Measurements from ENCODE around the gene KCP.

KCP gene

GRCh38 chr7:128854396-128854795, 56.1 kb downstream of the KCP start:
- TF ChIP-seq EP300 (IDR thresholded peaks at IDR 0.05; ENCODE audit: borderline replicate concordance) = no peak
- TF ChIP-seq REST (IDR thresholded peaks at IDR 0.05; ENCODE audit: low read depth) = no peak
- no peak for TF ChIP-seq YY1 (IDR thresholded peaks at IDR 0.05; ENCODE audit: low read depth)
- no peak for TF ChIP-seq FOXM1 (IDR thresholded peaks at IDR 0.05; ENCODE audit: borderline replicate concordance, low read depth)
- no peak for TF ChIP-seq RAD21 (IDR thresholded peaks at IDR 0.05; ENCODE audit: low read depth)
- no peak for TF ChIP-seq NFIC (IDR thresholded peaks at IDR 0.05)
- TF ChIP-seq CREB1 (IDR thresholded peaks at IDR 0.05; ENCODE audit: low read depth) = no peak
- TF ChIP-seq MAX (IDR thresholded peaks at IDR 0.05) = no peak
- no peak for TF ChIP-seq USF1 (IDR thresholded peaks at IDR 0.05)
- TF ChIP-seq TEAD4 (IDR thresholded peaks at IDR 0.05) = no peak
- TF ChIP-seq TCF12 (IDR thresholded peaks at IDR 0.05; ENCODE audit: low read depth) = no peak
- TF ChIP-seq CEBPB (IDR thresholded peaks at IDR 0.05) = no peak
- no peak for TF ChIP-seq TAF1 (IDR thresholded peaks at IDR 0.05; ENCODE audit: low read depth)
- TF ChIP-seq EGR1 (IDR thresholded peaks at IDR 0.05) = no peak
- TF ChIP-seq ZBTB7A (IDR thresholded peaks at IDR 0.05; ENCODE audit: low read depth) = no peak

- no peak for TF ChIP-seq EGR1 (IDR thresholded peaks at IDR 0.05)
- TF ChIP-seq CEBPB (IDR thresholded peaks at IDR 0.05) = no peak
- TF ChIP-seq CREB1 (IDR thresholded peaks at IDR 0.05; ENCODE audit: low read depth) = no peak
- TF ChIP-seq RAD21 (IDR thresholded peaks at IDR 0.05; ENCODE audit: low read depth) = no peak
- TF ChIP-seq NFIC (IDR thresholded peaks at IDR 0.05) = no peak
- TF ChIP-seq TAF1 (IDR thresholded peaks at IDR 0.05; ENCODE audit: low read depth) = no peak
- no peak for TF ChIP-seq USF1 (IDR thresholded peaks at IDR 0.05)
- TF ChIP-seq MAX (IDR thresholded peaks at IDR 0.05) = no peak
- no peak for TF ChIP-seq EP300 (IDR thresholded peaks at IDR 0.05; ENCODE audit: borderline replicate concordance)
- TF ChIP-seq ZBTB7A (IDR thresholded peaks at IDR 0.05; ENCODE audit: low read depth) = no peak
- TF ChIP-seq YY1 (IDR thresholded peaks at IDR 0.05; ENCODE audit: low read depth) = no peak
These were observed 56.7 kb downstream of the KCP start for GRCh38 chr7:128853799-128854198.

- TF ChIP-seq TEAD4 (IDR thresholded peaks at IDR 0.05) (no peak), CEBPB (IDR thresholded peaks at IDR 0.05) (no peak), REST (IDR thresholded peaks at IDR 0.05; ENCODE audit: low read depth) (no peak), RAD21 (IDR thresholded peaks at IDR 0.05; ENCODE audit: low read depth) (no peak), FOXM1 (IDR thresholded peaks at IDR 0.05; ENCODE audit: borderline replicate concordance, low read depth) (no peak), ZBTB7A (IDR thresholded peaks at IDR 0.05; ENCODE audit: low read depth) (no peak), NFIC (IDR thresholded peaks at IDR 0.05) (no peak), EGR1 (IDR thresholded peaks at IDR 0.05) (no peak), USF1 (IDR thresholded peaks at IDR 0.05) (no peak), EP300 (IDR thresholded peaks at IDR 0.05; ENCODE audit: borderline replicate concordance) (no peak), MAX (IDR thresholded peaks at IDR 0.05) (no peak), TAF1 (IDR thresholded peaks at IDR 0.05; ENCODE audit: low read depth) (no peak), YY1 (IDR thresholded peaks at IDR 0.05; ENCODE audit: low read depth) (no peak), TCF12 (IDR thresholded peaks at IDR 0.05; ENCODE audit: low read depth) (no peak), CREB1 (IDR thresholded peaks at IDR 0.05; ENCODE audit: low read depth) (no peak)
These were observed 57.8 kb downstream of the KCP start for GRCh38 chr7:128852537-128853254.

GRCh38 chr7:128849804-128850490, 60.6 kb downstream of the KCP start:
- TF ChIP-seq YY1 (IDR thresholded peaks at IDR 0.05; ENCODE audit: low read depth) = no peak
- TF ChIP-seq ZBTB7A (IDR thresholded peaks at IDR 0.05; ENCODE audit: low read depth) = no peak
- no peak for TF ChIP-seq NFIC (IDR thresholded peaks at IDR 0.05)
- no peak for TF ChIP-seq TAF1 (IDR thresholded peaks at IDR 0.05; ENCODE audit: low read depth)
- no peak for TF ChIP-seq CEBPB (IDR thresholded peaks at IDR 0.05)
- no peak for TF ChIP-seq TCF12 (IDR thresholded peaks at IDR 0.05; ENCODE audit: low read depth)
- no peak for TF ChIP-seq REST (IDR thresholded peaks at IDR 0.05; ENCODE audit: low read depth)
- TF ChIP-seq EP300 (IDR thresholded peaks at IDR 0.05; ENCODE audit: borderline replicate concordance) = no peak
- TF ChIP-seq FOXM1 (IDR thresholded peaks at IDR 0.05; ENCODE audit: borderline replicate concordance, low read depth) = no peak
- no peak for TF ChIP-seq CREB1 (IDR thresholded peaks at IDR 0.05; ENCODE audit: low read depth)
